Eye (tissue), 1 donor: ENCODE results near the gene TMEM266.
A peak's percentile ranks its signal among the peaks of the same experiment; 100 is the strongest.

Experiments used
- DNase-seq: peaks from one replicate; pipeline ENCODE4 v3.0.0-alpha.2; 2015

TMEM266 gene

DNA sequence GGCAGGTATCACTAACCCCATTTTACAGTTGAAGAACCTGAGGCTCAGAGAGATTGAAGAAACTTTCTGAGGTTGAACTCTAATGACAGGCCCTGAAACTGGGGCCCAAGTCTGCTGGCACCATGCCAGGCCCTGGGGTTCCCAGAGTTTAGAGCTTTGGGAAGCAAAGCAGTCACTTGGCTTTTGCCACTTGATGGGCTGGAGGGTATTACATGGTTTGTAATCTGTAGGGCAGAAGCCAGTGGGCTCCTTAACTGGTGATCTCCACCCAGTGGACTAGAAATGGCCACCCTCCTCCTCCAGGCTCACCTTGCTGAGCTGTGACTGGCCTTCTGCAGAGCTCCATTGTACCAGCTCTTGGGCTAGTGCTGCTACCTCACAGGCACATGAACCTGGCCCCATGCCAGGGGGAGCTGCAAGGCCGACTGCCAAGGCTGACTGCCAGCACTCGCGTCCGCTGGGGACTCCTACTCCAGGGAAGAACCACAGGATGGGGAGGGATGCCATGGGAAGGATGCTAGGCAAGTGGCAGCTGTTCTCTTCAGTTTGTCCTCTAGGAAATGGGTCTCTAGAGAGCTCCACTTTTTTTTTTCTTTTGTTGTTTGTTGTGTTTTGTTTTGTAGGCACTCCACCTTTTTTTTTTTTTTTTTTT lies 146.7 kb downstream of the TMEM266 start:
- DNase-seq = peak; percentile 54

GRCh38 chr15:76208084-76208785 lies 148.4 kb downstream of the TMEM266 start:
- DNase-seq = no peak

DNA sequence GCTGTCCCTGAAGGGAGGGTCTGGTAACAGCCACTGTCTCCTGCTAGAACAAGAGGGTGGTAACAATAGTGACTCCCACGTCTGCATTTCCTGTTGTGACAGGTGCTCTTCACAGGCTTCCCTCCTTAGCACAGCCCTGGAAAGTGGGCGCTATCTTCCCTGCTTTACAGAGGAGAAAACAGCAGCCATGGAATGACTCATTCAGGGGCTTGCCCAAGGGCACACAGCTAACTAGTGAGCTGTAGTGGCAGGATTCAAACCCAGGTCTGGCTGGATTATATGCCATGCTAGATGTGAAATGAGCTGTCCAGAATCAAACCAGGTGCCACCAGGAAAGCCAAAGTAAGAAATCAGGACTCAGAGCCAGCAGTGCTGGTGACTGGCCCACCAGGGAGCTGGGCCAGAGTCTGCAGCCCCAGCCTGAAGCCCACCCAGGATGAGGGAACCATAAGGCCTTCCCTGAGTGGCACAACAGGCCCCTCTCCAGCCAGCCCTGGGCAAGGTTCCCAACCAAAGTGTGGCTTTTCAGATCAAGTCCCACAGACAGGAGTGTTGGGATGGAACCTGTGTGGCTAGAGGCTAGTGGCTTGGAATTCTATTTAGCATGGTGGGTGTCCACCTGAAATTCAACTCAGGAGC lies 149.1 kb downstream of the TMEM266 start:
- no peak for DNase-seq

DNA sequence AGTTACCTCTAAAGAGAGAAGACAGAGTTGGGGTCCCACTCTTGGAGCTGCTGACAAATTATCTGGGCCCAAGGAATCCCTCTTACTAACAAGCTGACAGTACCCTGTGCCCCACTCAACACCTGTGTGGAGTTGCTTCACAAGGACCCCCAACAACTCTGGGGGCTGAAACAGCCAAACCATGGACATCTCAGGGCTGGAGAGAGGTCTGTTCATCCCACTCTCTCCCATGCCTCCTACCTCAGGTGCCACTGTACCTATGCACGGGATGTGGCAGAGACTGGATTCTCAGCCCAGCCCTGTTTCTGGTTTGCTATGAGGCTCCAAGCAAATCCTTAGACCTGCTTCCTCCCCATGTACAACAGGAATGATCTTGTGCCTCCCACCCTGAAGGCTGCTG lies 149.7 kb downstream of the TMEM266 start:
- DNase-seq = no peak

GRCh38 chr15:76209942-76210341 lies 150.2 kb downstream of the TMEM266 start:
- DNase-seq = no peak

DNA sequence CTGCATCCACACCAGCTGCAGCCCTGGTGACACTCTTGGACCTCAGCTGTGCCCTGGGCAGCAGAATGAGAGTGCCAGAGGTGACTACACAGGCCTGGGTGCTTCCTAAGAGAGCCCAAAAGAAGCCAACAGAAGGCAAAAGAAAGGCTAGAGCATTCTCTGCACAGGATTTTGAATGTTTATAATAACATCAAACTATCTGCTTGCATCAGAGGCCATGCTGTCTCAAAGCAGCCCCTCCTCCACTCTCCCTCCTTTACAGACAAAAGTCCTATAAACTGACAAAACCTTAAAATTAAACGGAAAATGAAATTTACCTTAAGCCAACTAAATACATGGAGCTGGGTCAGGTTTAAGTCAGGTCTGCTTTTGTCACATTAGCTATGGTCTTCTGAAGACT lies 155.8 kb downstream of the TMEM266 start:
- no peak for DNase-seq

GRCh38 chr15:76217029-76217881 lies 157.5 kb downstream of the TMEM266 start:
- DNase-seq = peak; percentile 71

- no peak for DNase-seq
These were observed 158.1 kb downstream of the TMEM266 start for GRCh38 chr15:76217882-76218217.

DNA sequence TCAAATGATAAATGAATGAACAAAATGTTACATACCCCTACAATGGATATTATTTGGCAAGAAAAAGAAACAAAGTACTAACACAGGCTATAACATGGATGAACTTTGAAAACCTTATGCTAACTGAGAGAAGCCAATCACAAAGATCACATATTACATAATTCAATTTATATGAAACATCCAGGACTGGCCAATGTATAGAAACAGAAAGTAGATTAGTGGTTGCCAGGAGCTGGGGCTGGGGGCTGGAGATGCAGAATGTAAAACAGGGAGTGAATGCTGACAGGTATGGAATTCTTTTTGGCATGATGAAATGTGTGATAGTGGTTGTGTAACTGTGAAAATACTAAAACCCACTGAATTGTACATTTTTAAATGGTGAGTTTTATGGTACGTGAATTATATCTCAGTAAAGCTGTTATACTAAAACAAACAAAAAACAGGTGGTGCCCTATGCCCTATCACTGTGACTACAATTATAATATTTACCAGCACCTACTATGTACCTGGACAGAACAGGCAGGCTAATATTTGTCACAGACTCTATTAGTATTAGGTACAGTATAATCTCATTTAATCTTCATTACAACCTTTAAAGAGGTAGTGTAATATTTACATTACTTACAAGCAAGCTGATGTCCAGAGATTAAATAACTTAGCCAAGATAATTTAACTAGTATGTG lies 161.4 kb downstream of the TMEM266 start:
- no peak for DNase-seq

DNA sequence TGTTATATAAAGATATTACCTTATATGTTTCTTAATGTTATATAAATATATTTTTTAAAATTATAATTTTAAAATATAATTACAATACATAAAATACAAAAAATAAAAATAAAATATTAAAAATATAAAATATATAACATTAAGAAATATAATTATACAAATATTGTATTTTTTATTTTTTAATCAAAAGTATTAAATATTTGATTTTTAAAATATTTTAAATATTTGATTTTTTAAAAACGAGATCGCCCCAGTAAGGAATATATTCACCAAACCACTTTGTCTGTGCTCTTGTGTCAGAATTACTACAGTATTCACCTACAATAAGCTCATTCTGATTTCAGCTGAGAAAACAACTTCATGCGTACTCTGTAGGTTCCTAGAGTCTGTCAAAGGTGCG lies 162.4 kb downstream of the TMEM266 start:
- no peak for DNase-seq

DNA sequence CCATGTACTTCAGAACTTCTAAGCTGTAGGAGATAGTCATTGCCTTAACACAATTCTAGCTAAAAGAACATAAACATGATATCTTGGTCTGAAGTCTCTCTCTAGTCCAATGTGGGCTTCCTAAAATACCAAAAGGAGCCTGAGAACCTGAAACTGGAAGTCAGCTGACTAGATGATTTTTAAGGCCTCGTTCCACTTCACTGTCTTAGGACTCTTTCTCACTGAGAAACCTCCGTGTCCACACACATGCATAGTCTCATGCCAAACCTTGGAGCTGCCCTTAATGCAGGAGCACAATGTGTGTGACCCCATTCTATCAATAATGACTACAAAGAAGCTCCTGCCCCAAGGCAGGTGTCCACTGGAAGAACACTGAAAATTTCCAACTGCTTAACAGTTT lies 163.7 kb downstream of the TMEM266 start:
- DNase-seq = no peak

DNA sequence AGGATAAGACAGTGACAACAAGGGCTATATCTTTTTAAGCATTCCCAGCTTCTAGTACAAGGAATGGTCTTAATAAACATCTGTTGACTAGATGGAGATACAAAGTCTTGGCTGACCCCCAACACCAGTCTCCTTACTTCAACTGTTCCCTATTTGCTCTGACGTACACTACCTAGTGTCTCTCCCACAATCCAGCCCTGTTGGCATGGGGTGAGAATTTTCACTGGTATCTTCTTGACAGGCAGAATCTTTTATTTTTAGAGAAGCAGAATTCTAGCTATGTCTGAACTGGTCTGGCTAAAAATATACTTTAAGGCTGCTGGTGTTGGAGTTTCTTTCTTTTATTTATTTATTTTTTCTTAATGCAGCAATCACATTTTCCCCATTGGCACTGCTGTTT lies 169.5 kb downstream of the TMEM266 start:
- DNase-seq = no peak

GRCh38 chr15:76233921-76234320 lies 174.1 kb downstream of the TMEM266 start:
- no peak for DNase-seq

DNA sequence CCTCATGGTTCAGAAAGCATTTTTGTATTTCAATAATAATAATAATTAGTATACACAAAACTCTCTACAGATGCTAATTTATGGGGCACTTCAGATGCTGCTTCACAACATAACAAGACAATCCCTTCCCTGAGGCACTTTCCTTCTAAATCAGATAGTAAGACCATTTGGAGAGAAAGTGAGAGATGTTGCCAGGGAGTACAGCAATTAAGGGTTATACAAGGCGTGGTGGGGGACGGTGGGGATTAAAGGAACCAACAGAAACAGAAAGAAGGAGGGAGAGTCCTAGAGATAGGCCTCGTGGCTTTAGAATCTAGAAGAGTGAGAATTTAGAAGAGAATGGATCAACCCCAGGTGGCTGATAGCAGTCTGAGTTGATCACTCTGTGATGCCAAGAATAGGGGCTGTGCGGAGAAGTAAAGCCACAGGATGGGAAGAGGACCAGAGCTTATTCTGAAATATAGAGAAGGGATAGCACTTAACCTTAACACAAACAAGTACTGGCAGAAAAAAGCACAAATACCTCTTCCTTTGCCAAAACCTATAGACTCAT lies 174.6 kb downstream of the TMEM266 start:
- no peak for DNase-seq

- peak; percentile 61 for DNase-seq
These were observed 175.5 kb downstream of the TMEM266 start for GRCh38 chr15:76235186-76235826.

DNA sequence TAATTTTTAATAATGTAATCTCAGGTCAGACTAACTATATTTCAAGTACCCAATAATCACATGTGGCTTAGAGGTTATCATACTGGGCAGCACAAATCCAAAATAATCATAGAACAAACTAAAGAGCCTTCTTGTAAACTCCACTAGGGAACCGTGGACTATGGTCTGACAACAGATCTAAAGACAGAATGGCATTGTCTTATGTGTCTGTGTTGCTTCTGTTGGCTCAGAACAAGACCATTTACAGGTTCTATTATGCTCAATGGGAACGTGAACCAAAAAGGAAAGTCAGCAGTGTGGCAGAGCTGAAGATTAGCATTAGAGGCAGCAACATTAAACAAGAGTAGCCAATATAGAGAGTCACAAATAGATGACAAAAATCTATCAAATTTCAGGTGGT lies 176.6 kb downstream of the TMEM266 start:
- no peak for DNase-seq

DNA sequence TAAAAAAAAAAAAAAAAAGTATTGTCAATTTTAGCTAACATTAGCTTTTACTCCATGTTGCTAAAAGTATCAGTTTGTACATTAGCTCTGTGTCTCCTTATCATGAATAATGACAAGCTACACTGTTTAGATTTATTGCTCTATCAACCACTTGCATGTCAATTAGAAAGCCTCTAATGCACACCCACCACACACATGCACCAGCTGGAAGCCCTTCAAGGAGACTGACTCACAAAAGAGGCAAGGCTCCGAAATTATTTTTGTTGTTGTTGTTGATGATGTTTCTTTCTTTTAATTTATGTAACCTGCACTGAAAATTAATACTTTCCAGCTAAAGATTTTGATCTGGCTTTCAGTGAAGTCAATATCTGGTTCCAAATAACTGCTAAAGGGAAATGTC lies 180.0 kb downstream of the TMEM266 start:
- DNase-seq = peak; percentile 37

GRCh38 chr15:76245072-76245610 lies 185.4 kb downstream of the TMEM266 start:
- DNase-seq = peak; percentile 69

GRCh38 chr15:76251717-76252116 lies 191.9 kb downstream of the TMEM266 start:
- DNase-seq = no peak

- no peak for DNase-seq
These were observed 192.5 kb downstream of the TMEM266 start for GRCh38 chr15:76252249-76252648.

- no peak for DNase-seq
These were observed 194.1 kb downstream of the TMEM266 start for GRCh38 chr15:76253691-76254473.
